ENCODE measurements around the gene TDRD3.

- TF ChIP-seq REST (IDR thresholded peaks at IDR 0.05; ENCODE audit: insufficient read depth in 1 of 2, low read depth in 2 of 2, low read length in 1 of 2) (no peak), POLR2AphosphoS5 (IDR thresholded peaks at IDR 0.05; ENCODE audit: low read depth, low read length) (no peak)
Observed at GRCh38 chr13:60519496-60519895, 122.5 kb downstream of the TDRD3 start.

All from Panc1 (cell line).